Endothelial cell (in vitro differentiated cells): Measurements from ENCODE around the gene GRHL1. TPM values are rescaled to one million over a fixed set of nuclear protein-coding genes. Genes with fewer than 3 reads are reported as not detected.

Experiments
- DNase-seq: peaks from one replicate; pipeline ENCODE4 v3.0.0; 2021; ENCODE audit warnings: low spot score
- H3K27ac Mint-ChIP-seq: one replicate; pipeline ENCODE4 v1.8.0; 2021; ENCODE audit warnings: mixed read lengths, inconsistent platforms; ENCODE audit not compliant: unreplicated experiment
- H3K27me3 Mint-ChIP-seq: one replicate; pipeline ENCODE4 v1.8.0; 2021; ENCODE audit warnings: mild to moderate bottlenecking, moderate library complexity, mixed read lengths, inconsistent platforms; ENCODE audit not compliant: unreplicated experiment
- H3K36me3 Mint-ChIP-seq: one replicate; pipeline ENCODE4 v1.8.0; 2021; ENCODE audit warnings: mild to moderate bottlenecking, low read depth, mixed read lengths, inconsistent platforms; ENCODE audit not compliant: unreplicated experiment
- H3K4me1 Mint-ChIP-seq: one replicate; pipeline ENCODE4 v1.8.0; 2021; ENCODE audit warnings: mild to moderate bottlenecking, mixed read lengths, inconsistent platforms; ENCODE audit not compliant: unreplicated experiment
- H3K4me3 Mint-ChIP-seq: one replicate; pipeline ENCODE4 v1.8.0; 2021; ENCODE audit warnings: mild to moderate bottlenecking, mixed read lengths, inconsistent platforms; ENCODE audit not compliant: unreplicated experiment
- H3K9me3 Mint-ChIP-seq: one replicate; pipeline ENCODE4 v1.8.0; 2021; ENCODE audit warnings: mixed read lengths, inconsistent platforms; ENCODE audit not compliant: unreplicated experiment
- total RNA-seq: library from RNA; stranded (reverse); fragmentation: NEBNext Ultra II Directional; extraction: Animal tissue kit (Norgen Biotek cat#: 25700); gene quantifications from one replicate; pipeline ENCODE4 v1.2.1, GENCODE V29; 2021; ENCODE audit not compliant: unreplicated experiment
- TF ChIP-seq, protein P1 (sequence below): fragments of 200-600 bp; sonication (generic); IDR thresholded peaks from one replicate; pipeline ENCODE4 v1.5.0; 2021; ENCODE audit warnings: antibody characterized with exemption; ENCODE audit not compliant: unreplicated experiment

Gene GRHL1
- total RNA-seq, 1 donor from 2014 or later: 1.7 TPM

DNA sequence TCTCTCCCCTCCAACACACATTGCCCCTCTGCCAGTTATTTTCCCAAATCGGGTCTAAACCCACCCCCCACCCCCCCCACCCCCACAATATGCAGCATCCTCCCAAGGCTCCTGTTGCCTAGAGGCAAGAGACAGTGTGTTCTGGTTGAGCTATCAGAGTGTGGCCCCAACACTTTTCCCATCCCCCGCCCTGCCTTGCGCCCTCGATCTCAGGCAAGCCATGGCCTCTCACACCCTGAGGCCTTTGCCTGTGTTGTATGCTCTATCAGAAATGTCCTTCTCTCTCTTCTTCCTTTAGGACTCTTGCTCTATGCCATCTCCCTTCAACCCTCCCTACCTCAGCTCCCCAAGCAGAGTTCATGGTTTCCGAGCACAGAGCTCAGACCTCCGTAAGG lies 9.5 kb upstream of the GRHL1 start:
- Mint-ChIP-seq H3K27me3 (peaks cover 5% of the 10 kb centered on the region), H3K4me3 (no peak overlapping the region), H3K27ac (no peak overlapping the region), H3K4me1 (peaks cover 4% of the 10 kb centered on the region), H3K36me3 (no peaks in the 10 kb centered on the region), H3K9me3 (no peaks in the 10 kb centered on the region)
- DNase-seq: no peak
- TF ChIP-seq, protein P1, sequence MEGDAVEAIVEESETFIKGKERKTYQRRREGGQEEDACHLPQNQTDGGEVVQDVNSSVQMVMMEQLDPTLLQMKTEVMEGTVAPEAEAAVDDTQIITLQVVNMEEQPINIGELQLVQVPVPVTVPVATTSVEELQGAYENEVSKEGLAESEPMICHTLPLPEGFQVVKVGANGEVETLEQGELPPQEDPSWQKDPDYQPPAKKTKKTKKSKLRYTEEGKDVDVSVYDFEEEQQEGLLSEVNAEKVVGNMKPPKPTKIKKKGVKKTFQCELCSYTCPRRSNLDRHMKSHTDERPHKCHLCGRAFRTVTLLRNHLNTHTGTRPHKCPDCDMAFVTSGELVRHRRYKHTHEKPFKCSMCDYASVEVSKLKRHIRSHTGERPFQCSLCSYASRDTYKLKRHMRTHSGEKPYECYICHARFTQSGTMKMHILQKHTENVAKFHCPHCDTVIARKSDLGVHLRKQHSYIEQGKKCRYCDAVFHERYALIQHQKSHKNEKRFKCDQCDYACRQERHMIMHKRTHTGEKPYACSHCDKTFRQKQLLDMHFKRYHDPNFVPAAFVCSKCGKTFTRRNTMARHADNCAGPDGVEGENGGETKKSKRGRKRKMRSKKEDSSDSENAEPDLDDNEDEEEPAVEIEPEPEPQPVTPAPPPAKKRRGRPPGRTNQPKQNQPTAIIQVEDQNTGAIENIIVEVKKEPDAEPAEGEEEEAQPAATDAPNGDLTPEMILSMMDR: no peak

DNA sequence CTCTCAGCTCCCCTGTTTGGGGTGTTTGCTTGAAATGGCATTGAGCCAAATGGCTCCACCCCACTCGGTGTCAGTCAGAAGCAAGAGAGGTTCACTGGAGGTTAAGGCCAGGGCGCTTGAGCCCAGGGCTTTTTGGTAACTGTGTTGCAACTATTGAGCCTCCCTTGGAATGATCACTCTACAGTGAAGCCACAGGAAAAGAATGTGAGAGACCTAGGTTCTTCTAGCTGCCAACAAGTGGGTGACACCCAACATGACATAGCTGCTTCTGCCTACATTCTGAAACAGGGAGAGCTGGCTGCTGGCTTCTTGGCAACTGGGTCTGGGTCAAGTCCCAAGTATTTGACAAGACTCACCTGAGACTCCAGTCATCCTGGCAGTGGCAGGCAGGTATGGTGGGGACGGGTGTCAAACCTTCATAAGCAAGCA lies 7.1 kb upstream of the GRHL1 start:
- Mint-ChIP-seq H3K9me3 (no peaks in the 10 kb centered on the region), H3K36me3 (no peaks in the 10 kb centered on the region), H3K27ac (no peak overlapping the region), H3K4me1 (peaks cover 8% of the 10 kb centered on the region), H3K4me3 (no peak overlapping the region), H3K27me3 (peaks cover 5% of the 10 kb centered on the region)
- DNase-seq: no peak
- TF ChIP-seq, protein P1: no peak

DNA sequence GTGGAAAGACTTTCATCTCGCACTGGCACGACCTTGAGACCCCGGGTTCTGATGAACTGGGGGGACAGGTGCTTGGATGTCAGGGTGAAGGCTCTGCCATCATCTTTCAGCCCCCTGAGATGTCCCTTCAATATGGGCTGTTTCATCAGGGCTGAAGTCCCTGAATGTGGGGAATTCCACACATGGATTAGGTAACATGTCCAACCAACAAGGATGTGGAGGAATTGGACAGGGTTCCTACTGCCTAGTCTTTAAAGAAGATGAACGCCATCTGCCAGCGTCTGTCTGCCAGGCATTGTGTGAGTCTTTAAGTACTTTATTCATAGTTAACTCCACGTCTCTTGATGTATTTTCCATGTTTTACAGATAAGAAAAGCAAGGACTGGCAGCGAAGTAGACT lies 5.9 kb upstream of the GRHL1 start:
- Mint-ChIP-seq H3K4me1 (peaks cover 12% of the 10 kb centered on the region), H3K4me3 (no peak overlapping the region), H3K9me3 (no peaks in the 10 kb centered on the region), H3K27ac (no peak overlapping the region), H3K27me3 (peaks cover 9% of the 10 kb centered on the region), H3K36me3 (peaks cover 5% of the 10 kb centered on the region)
- DNase-seq: no peak
- TF ChIP-seq, protein P1: no peak

GRCh38 chr2:9946076-9946475 lies 5.4 kb upstream of the GRHL1 start:
- Mint-ChIP-seq H3K4me3 (no peak overlapping the region), H3K9me3 (no peaks in the 10 kb centered on the region), H3K4me1 (peaks cover 8% of the 10 kb centered on the region), H3K36me3 (peaks cover 5% of the 10 kb centered on the region), H3K27me3 (peaks cover 9% of the 10 kb centered on the region), H3K27ac (no peak overlapping the region)
- no peak for DNase-seq
- TF ChIP-seq, protein P1: no peak

DNA sequence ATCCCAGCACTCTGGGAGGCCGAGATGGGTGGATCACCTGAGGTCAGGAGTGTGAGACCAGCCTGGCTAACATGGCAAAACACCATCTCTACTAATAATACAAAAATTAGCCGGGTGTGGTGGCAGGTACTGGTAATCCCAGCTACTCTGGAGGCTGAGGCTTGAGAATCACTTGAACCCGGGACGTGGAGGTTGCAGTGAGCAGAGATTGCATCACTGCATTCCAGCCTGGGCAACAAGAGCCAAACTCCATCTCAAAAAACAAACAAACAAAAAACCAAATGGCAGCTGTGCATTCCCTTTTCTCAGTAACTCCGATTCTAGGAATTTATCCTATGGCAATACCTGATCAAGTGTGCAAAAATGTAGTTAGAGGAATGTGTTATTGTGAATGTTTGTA lies 4.7 kb upstream of the GRHL1 start:
- Mint-ChIP-seq H3K27ac (no peak overlapping the region), H3K27me3 (peaks cover 9% of the 10 kb centered on the region), H3K4me1 (peaks cover 8% of the 10 kb centered on the region), H3K4me3 (no peak overlapping the region), H3K9me3 (no peaks in the 10 kb centered on the region), H3K36me3 (peaks cover 5% of the 10 kb centered on the region)
- no peak for DNase-seq
- TF ChIP-seq, protein P1: no peak
